PC-9 (cell line): Measurements from ENCODE around the gene SBF1. TPM values are rescaled to one million over a fixed set of nuclear protein-coding genes. Genes with fewer than 3 reads are reported as not detected.
A peak's percentile ranks its signal among the peaks of the same experiment; 100 is the strongest.

ENCODE experiments used
- BruUV-seq: library from RNA; stranded (reverse); fragments of 400-500 nt; replicated peaks from 2 replicates; lab custom pipeline; 2021; lab: Mats Ljungman, UMichigan
- CTCF ChIA-PET: fragments of 300-600 bp; sonication (Branson Sonifier 250); formaldehyde crosslinking; loops from one replicate; lab custom pipeline; 2022; ENCODE audit warnings: antibody characterized with exemption; lab: Charles Lee
- POLR2A ChIA-PET: fragments of 300-600 bp; sonication (Branson Sonifier 250); formaldehyde crosslinking; loops from one replicate; lab custom pipeline; 2022; ENCODE audit warnings: antibody characterized with exemption; ENCODE audit not compliant: unreplicated experiment; lab: Charles Lee
- DNase-seq, 2 experiments: peaks; one replicate each; pipeline versions ENCODE4 v3.0.0 to v3.0.0-alpha.2; 2015 to 2022; ENCODE audit warnings: mixed read lengths in 1 of 2
- H2AFZ ChIP-seq: fragments of 200-600 bp; sonication (generic); 2 replicates; pipeline ENCODE4 v1.8.1; 2017; ENCODE audit warnings: antibody characterized with exemption
- H3F3A ChIP-seq: fragments of 200-600 bp; sonication (generic); 2 replicates; pipeline ENCODE4 v1.8.1; 2017; ENCODE audit warnings: antibody characterized with exemption, mild to moderate bottlenecking, low read depth; ENCODE audit not compliant: insufficient read depth
- H3K27ac ChIP-seq: fragments of 200-600 bp; sonication (generic); 2 replicates; pipeline ENCODE4 v1.6.1; 2016; ENCODE audit warnings: mixed run types
- H3K27me3 ChIP-seq: fragments of 200-600 bp; sonication (generic); 2 replicates; pipeline ENCODE4 v1.6.1; 2016; ENCODE audit warnings: low read depth, mixed run types; ENCODE audit not compliant: insufficient read depth
- H3K36me3 ChIP-seq: fragments of 200-600 bp; sonication (generic); 2 replicates; pipeline ENCODE4 v1.6.1; 2016; ENCODE audit warnings: low read depth, mixed run types
- H3K4me1 ChIP-seq: fragments of 200-600 bp; sonication (generic); replicated peaks from 2 replicates; pipeline ENCODE4 v1.6.1; 2016; ENCODE audit warnings: mixed run types; ENCODE audit not compliant: insufficient read depth
- H3K4me2 ChIP-seq: fragments of 200-600 bp; sonication (generic); 2 replicates; pipeline ENCODE4 v1.6.1; 2017; ENCODE audit warnings: mixed run types
- H3K4me3 ChIP-seq: fragments of 200-600 bp; sonication (generic); 2 replicates; pipeline ENCODE4 v1.6.1; 2016; ENCODE audit warnings: mixed run types
- H3K79me2 ChIP-seq: fragments of 200-600 bp; sonication (generic); 2 replicates; pipeline ENCODE4 v1.6.1; 2017; ENCODE audit warnings: low read depth, mixed run types
- H3K9me2 ChIP-seq: fragments of 200-600 bp; sonication (generic); 2 replicates; pipeline ENCODE4 v1.8.1; 2017; ENCODE audit warnings: mild to moderate bottlenecking; ENCODE audit not compliant: insufficient read depth
- H3K9me3 ChIP-seq: fragments of 200-600 bp; sonication (generic); 2 replicates; pipeline ENCODE4 v1.8.1; 2016; ENCODE audit warnings: low read depth; ENCODE audit not compliant: insufficient read depth
- H4K20me1 ChIP-seq: fragments of 200-600 bp; sonication (generic); 2 replicates; pipeline ENCODE4 v1.8.1; 2017; ENCODE audit not compliant: insufficient read depth
- CTCF ChIP-seq: fragments of 200-600 bp; sonication (generic); conservative IDR thresholded peaks from 2 replicates; pipeline ENCODE4 v1.6.1; 2017; ENCODE audit warnings: mixed run types, antibody characterized with exemption, mild to moderate bottlenecking, moderate library complexity
- EZH2 ChIP-seq: fragments of 200-600 bp; sonication (generic); IDR thresholded peaks from 2 replicates; pipeline ENCODE4 v1.8.0; 2017; ENCODE audit warnings: antibody characterized with exemption, low read depth
- intact Hi-C: fragments of 100-400 bp; cut with micrococcal nuclease; formaldehyde crosslinking; loops from one replicate; pipeline ENCODE4 v1.10.0; 2022; ENCODE audit not compliant: unreplicated experiment
- total RNA-seq: library from RNA; stranded (reverse); gene quantifications from 2 replicates; pipeline ENCODE4 v1.2.3, GENCODE V29; 2021

Gene SBF1
- total RNA-seq, 1 experiment from 2014 or later, result 85.2 TPM

- peaks cover 21% of the 10 kb centered on the region; the same call in 1 of the 2 replicates for H3K36me3 ChIP-seq
- H3K27me3 ChIP-seq, result no peaks in the 10 kb centered on the region
- no peaks in the 10 kb centered on the region for H3K4me1 ChIP-seq
- H3K79me2 ChIP-seq, result peaks cover 9% of the 10 kb centered on the region
- CTCF ChIA-PET, result no interaction called here
- H2AFZ ChIP-seq, result no peak overlapping the region
- peaks cover 29% of the 10 kb centered on the region for H4K20me1 ChIP-seq
- H3K9me2 ChIP-seq, result no peaks in the 10 kb centered on the region
- intact Hi-C loops, result no loop called here
- BruUV-seq, result no TSS peak
- DNase-seq, result no peak
- 0 out of 2 replicates have a peak overlapping the region, but pooled peaks have one; percentile 4 for H3K27ac ChIP-seq
- POLR2A ChIA-PET, result no interaction called here
- H3F3A ChIP-seq, result peaks cover 14% of the 10 kb centered on the region; the same call in 1 of the 2 replicates
- no peaks in the 10 kb centered on the region for H3K9me3 ChIP-seq
- no peak overlapping the region for H3K4me3 ChIP-seq
- TF ChIP-seq CTCF (no peak), EZH2 (no peak)
- no peak overlapping the region for H3K4me2 ChIP-seq
Observed at GRCh38 chr22:50406416-50407170, 68.2 kb downstream of the SBF1 start.

GRCh38 chr22:50403701-50404101 is 71.1 kb downstream of the SBF1 start:
- Histone ChIP-seq H3K36me3 (peaks cover 7% of the 10 kb centered on the region; the same call in 1 of the 2 replicates), H3K4me3 (no peak overlapping the region), H3K9me2 (no peaks in the 10 kb centered on the region), H3K4me1 (no peaks in the 10 kb centered on the region), H2AFZ (no peak overlapping the region), H4K20me1 (peaks cover 38% of the 10 kb centered on the region), H3K79me2 (peaks cover 9% of the 10 kb centered on the region), H3K27ac (no peak overlapping the region), H3F3A (peaks cover 17% of the 10 kb centered on the region), H3K9me3 (no peaks in the 10 kb centered on the region), H3K27me3 (no peaks in the 10 kb centered on the region), H3K4me2 (no peak overlapping the region)
- POLR2A ChIA-PET, result no interaction called here
- CTCF ChIA-PET, result no interaction called here
- intact Hi-C loops, result no loop called here
- no TSS peak for BruUV-seq
- TF ChIP-seq CTCF, result no peak
- TF ChIP-seq EZH2, result no peak
- no peak for DNase-seq

- Histone ChIP-seq H3K9me3 (no peaks in the 10 kb centered on the region), H2AFZ (no peak overlapping the region), H4K20me1 (peaks cover 35% of the 10 kb centered on the region), H3K79me2 (peaks cover 9% of the 10 kb centered on the region), H3K9me2 (no peaks in the 10 kb centered on the region), H3K36me3 (peaks cover 6% of the 10 kb centered on the region; the same call in 1 of the 2 replicates), H3K27ac (no peak overlapping the region), H3K27me3 (no peaks in the 10 kb centered on the region), H3K4me1 (0 out of 2 replicates have a peak, but pooled peaks cover 3% of the 10 kb centered on the region), H3F3A (peaks cover 22% of the 10 kb centered on the region), H3K4me3 (no peak overlapping the region), H3K4me2 (no peak overlapping the region)
- intact Hi-C loops, result no loop called here
- CTCF ChIA-PET, result no interaction called here
- no TSS peak for BruUV-seq
- DNase-seq, result no peak
- no peak for TF ChIP-seq EZH2
- TF ChIP-seq CTCF, result no peak
- POLR2A ChIA-PET, result no interaction called here
Observed at GRCh38 chr22:50401907-50402306, 72.9 kb downstream of the SBF1 start.
